Measurements from ENCODE around the gene PDSS2.

- TF ChIP-seq POLR2A (IDR thresholded peaks at IDR 0.05; ENCODE audit: extremely low read depth, insufficient read length): no peak
- no peak for TF ChIP-seq MAX (IDR thresholded peaks at IDR 0.05; ENCODE audit: low read depth, low read length)
- TF ChIP-seq CTCF (IDR thresholded peaks at IDR 0.05; ENCODE audit: low read depth, low read length): no peak
Observed at GRCh38 chr6:107161521-107161920, 297.8 kb downstream of the PDSS2 start.
